22Rv1 (cell line): ENCODE measurements around the gene NETO2.
"Not testable (repeated sequence)": the region's sequence is repeated elsewhere in the genome, so short reads cannot be mapped to it uniquely, and the experiment has no call there.

Experiments used
- H3K27ac ChIP-seq: fragments of 450-650 bp; 2 replicates; pipeline ENCODE4 v1.5.1; 2017
- CTCF ChIP-seq: fragments of 450-650 bp; IDR thresholded peaks from 2 replicates; pipeline ENCODE4 v1.5.1; 2017; ENCODE audit warnings: mild to moderate bottlenecking
- ZFX ChIP-seq: fragments of 450-650 bp; IDR thresholded peaks from 2 replicates; pipeline ENCODE4 v1.6.1; 2017; ENCODE audit warnings: antibody characterized with exemption, borderline replicate concordance

NETO2 gene

GRCh38 chr16:47060596-47060995 lies 83.1 kb downstream of the NETO2 start:
- TF ChIP-seq CTCF (no peak), ZFX (no peak)
- no peak overlapping the region for H3K27ac ChIP-seq

GRCh38 chr16:47059991-47060390 lies 83.8 kb downstream of the NETO2 start:
- no peak overlapping the region for H3K27ac ChIP-seq
- TF ChIP-seq ZFX, result no peak
- no peak; the same call in 1 of the 2 replicates for TF ChIP-seq CTCF

GRCh38 chr16:47059130-47059529 lies 84.6 kb downstream of the NETO2 start:
- H3K27ac ChIP-seq, result not testable (repeated sequence)

GRCh38 chr16:47058295-47059086 lies 85.3 kb downstream of the NETO2 start:
- H3K27ac ChIP-seq, result no peak overlapping the region
- no peak for TF ChIP-seq CTCF
- TF ChIP-seq ZFX, result no peak

GRCh38 chr16:47057630-47057993 lies 86.1 kb downstream of the NETO2 start:
- TF ChIP-seq ZFX (no peak), CTCF (no peak)
- H3K27ac ChIP-seq, result no peak overlapping the region

- no peak overlapping the region for H3K27ac ChIP-seq
- TF ChIP-seq CTCF (no peak), ZFX (no peak)
These were observed 86.8 kb downstream of the NETO2 start for GRCh38 chr16:47056688-47057629.

- not testable (repeated sequence) for H3K27ac ChIP-seq
These were observed 87.7 kb downstream of the NETO2 start for GRCh38 chr16:47056061-47056460.

GRCh38 chr16:47055136-47055885 lies 88.4 kb downstream of the NETO2 start:
- TF ChIP-seq ZFX, result no peak
- TF ChIP-seq CTCF, result no peak
- H3K27ac ChIP-seq, result no peak overlapping the region
